SU-DHL-6 (cell line): ENCODE results near the gene XYLT2.

ENCODE experiments used
- H2AFZ ChIP-seq: fragments of 200-600 bp; sonication (generic); 2 replicates; pipeline ENCODE4 v1.6.1; 2014; ENCODE audit warnings: low read depth, mild to moderate bottlenecking, moderate library complexity, mixed read lengths, antibody characterized with exemption, low read length; ENCODE audit not compliant: severe bottlenecking
- H3F3A ChIP-seq: fragments of 200-600 bp; shearing (Covaris generic); 2 replicates; pipeline ENCODE4 v1.6.0; 2016; ENCODE audit warnings: antibody characterized with exemption, mild to moderate bottlenecking; ENCODE audit not compliant: insufficient read depth
- H3K27ac ChIP-seq: fragments of 200-600 bp; sonication (generic); 2 replicates; pipeline ENCODE4 v1.5.1; 2016; ENCODE audit warnings: low read depth, mild to moderate bottlenecking, low read length, moderate library complexity, mixed read lengths
- H3K27me3 ChIP-seq: fragments of 200-600 bp; sonication (generic), shearing (Covaris generic); 2 replicates; pipeline ENCODE4 v1.6.0; 2014; ENCODE audit warnings: mild to moderate bottlenecking, low read length
- H3K36me3 ChIP-seq: fragments of 200-600 bp; sonication (generic); 2 replicates; pipeline ENCODE4 v1.6.1; 2014; ENCODE audit warnings: mild to moderate bottlenecking, low read length, mixed read lengths
- H3K4me2 ChIP-seq: fragments of 300-600, 200-600 bp; shearing (Covaris generic), sonication (generic); 2 replicates; pipeline ENCODE4 v1.6.0; 2014; ENCODE audit warnings: low read length, low read depth, mild to moderate bottlenecking; ENCODE audit not compliant: poor library complexity, severe bottlenecking
- H3K4me3 ChIP-seq: fragments of 200-600 bp; sonication (generic); 2 replicates; pipeline ENCODE4 v1.5.1; 2014; ENCODE audit warnings: antibody characterized with exemption, low read length, mild to moderate bottlenecking, mixed read lengths; ENCODE audit not compliant: insufficient read depth, poor library complexity, severe bottlenecking
- H3K79me2 ChIP-seq: fragments of 200-600 bp; sonication (generic); 2 replicates; pipeline ENCODE4 v1.6.1; 2014; ENCODE audit warnings: mild to moderate bottlenecking, low read length, moderate library complexity; ENCODE audit not compliant: insufficient read depth
- H3K9ac ChIP-seq: fragments of 200-600 bp; sonication (generic); 2 replicates; pipeline ENCODE4 v1.7.0; 2014; ENCODE audit warnings: mild to moderate bottlenecking, low read length
- H3K9me2 ChIP-seq: fragments of 200-600 bp; sonication (generic); replicated peaks from 2 replicates; pipeline ENCODE4 v1.6.1; 2014; ENCODE audit warnings: low read length; ENCODE audit not compliant: insufficient read depth
- H3K9me3 ChIP-seq: fragments of 200-600 bp; sonication (generic); 2 replicates; pipeline ENCODE4 v1.6.1; 2014; ENCODE audit warnings: low read length, mixed read lengths; ENCODE audit not compliant: insufficient read depth
- H4K20me1 ChIP-seq: fragments of 200-600 bp; sonication (generic); 2 replicates; pipeline ENCODE4 v1.6.1; 2014; ENCODE audit warnings: low read depth, mild to moderate bottlenecking, antibody characterized with exemption, low read length, moderate library complexity, mixed read lengths
- CTCF ChIP-seq: fragments of 200-600 bp; sonication (generic); IDR thresholded peaks from one replicate; pipeline ENCODE4 v1.5.1; 2017; ENCODE audit warnings: antibody characterized with exemption, mild to moderate bottlenecking, low read length, moderate library complexity; ENCODE audit not compliant: insufficient read depth, poor library complexity, severe bottlenecking
- EZH2phosphoT487 ChIP-seq: fragments of 200-600 bp; sonication (generic), shearing (Covaris generic); conservative IDR thresholded peaks from 2 replicates; pipeline ENCODE4 v1.6.1; 2018; ENCODE audit warnings: mild to moderate bottlenecking, antibody characterized with exemption, low read length, moderate library complexity, mixed read lengths

Gene XYLT2

GRCh38 chr17:50326831-50327364, 19.0 kb upstream of the XYLT2 start:
- no peak for TF ChIP-seq CTCF
- TF ChIP-seq EZH2phosphoT487, result no peak

GRCh38 chr17:50328363-50329325, 17.3 kb upstream of the XYLT2 start:
- Histone ChIP-seq H3K4me2 (no peak overlapping the region), H3K9ac (no peak overlapping the region), H3K9me2 (no peaks in the 10 kb centered on the region), H4K20me1 (no peaks in the 10 kb centered on the region), H2AFZ (no peak overlapping the region), H3K9me3 (no peaks in the 10 kb centered on the region), H3F3A (no peaks in the 10 kb centered on the region), H3K4me3 (no peak overlapping the region), H3K36me3 (no peaks in the 10 kb centered on the region), H3K27me3 (no peaks in the 10 kb centered on the region), H3K79me2 (no peaks in the 10 kb centered on the region), H3K27ac (no peak overlapping the region)
- TF ChIP-seq EZH2phosphoT487 (no peak), CTCF (no peak)

More at GRCh38 chr17:50326831-50327364, 19.0 kb upstream of the XYLT2 start:
- no peak overlapping the region for H3K4me2 ChIP-seq
- H3K9me3 ChIP-seq, result no peaks in the 10 kb centered on the region
- no peaks in the 10 kb centered on the region for H3F3A ChIP-seq
- no peak overlapping the region for H2AFZ ChIP-seq
- no peak overlapping the region for H3K9ac ChIP-seq
- H3K27me3 ChIP-seq, result no peaks in the 10 kb centered on the region
- no peaks in the 10 kb centered on the region for H3K36me3 ChIP-seq
- H3K9me2 ChIP-seq, result no peaks in the 10 kb centered on the region
- no peaks in the 10 kb centered on the region for H4K20me1 ChIP-seq
- no peaks in the 10 kb centered on the region for H3K79me2 ChIP-seq
- H3K27ac ChIP-seq, result no peak overlapping the region
- no peak overlapping the region for H3K4me3 ChIP-seq

GRCh38 chr17:50329716-50330115, 16.2 kb upstream of the XYLT2 start:
- H3K4me2 ChIP-seq, result no peak overlapping the region
- TF ChIP-seq CTCF (no peak), EZH2phosphoT487 (no peak)

More at GRCh38 chr17:50329716-50330115, 16.2 kb upstream of the XYLT2 start:
- H3K79me2 ChIP-seq, result no peaks in the 10 kb centered on the region
- no peak overlapping the region for H3K4me3 ChIP-seq
- H3K27me3 ChIP-seq, result no peaks in the 10 kb centered on the region
- H3K9me2 ChIP-seq, result no peaks in the 10 kb centered on the region
- no peak overlapping the region for H2AFZ ChIP-seq
- no peaks in the 10 kb centered on the region for H4K20me1 ChIP-seq
- no peak overlapping the region for H3K9ac ChIP-seq
- no peaks in the 10 kb centered on the region for H3K9me3 ChIP-seq
- no peaks in the 10 kb centered on the region for H3K36me3 ChIP-seq
- H3F3A ChIP-seq, result no peaks in the 10 kb centered on the region
- no peak overlapping the region for H3K27ac ChIP-seq
